ENCODE data around the gene RAD51B. TPM values are rescaled to one million over a fixed set of nuclear protein-coding genes. Genes with fewer than 3 reads are reported as not detected.

The RAD51B gene
- total RNA-seq, 1 donor from 2014 or later: 28.5 TPM

GRCh38 chr14:68359022-68359836 lies 539.6 kb downstream of the RAD51B start:
- Histone ChIP-seq H3K36me3 (no peaks in the 10 kb centered on the region), H3K27me3 (no peaks in the 10 kb centered on the region), H3K4me3 (no peak overlapping the region), H3K27ac (peak overlapping the region; percentile 73), H3K4me1 (peaks cover 25% of the 10 kb centered on the region), H3K9me3 (no peaks in the 10 kb centered on the region)
- intact Hi-C loops (cut with DNase I): no loop called here
- no peak for DNase-seq (ENCODE audit: extremely low spot score in 2 of 2)
- no peak for TF ChIP-seq POLR2A (IDR thresholded peaks at IDR 0.05)
- no peak for TF ChIP-seq CTCF (IDR thresholded peaks at IDR 0.05)
- TF ChIP-seq POLR2AphosphoS5 (IDR thresholded peaks at IDR 0.05; ENCODE audit: insufficient read depth in 1 of 2, low read depth in 1 of 2): no peak

- Histone ChIP-seq H3K4me3 (no peak overlapping the region), H3K27ac (peak overlapping the region; percentile 73), H3K27me3 (no peaks in the 10 kb centered on the region), H3K4me1 (peaks cover 33% of the 10 kb centered on the region), H3K36me3 (no peaks in the 10 kb centered on the region), H3K9me3 (no peaks in the 10 kb centered on the region)
- DNase-seq (ENCODE audit: extremely low spot score in 2 of 2): no peak
- intact Hi-C loops (cut with DNase I): no loop called here
- TF ChIP-seq CTCF (IDR thresholded peaks at IDR 0.05): no peak
- TF ChIP-seq POLR2AphosphoS5 (IDR thresholded peaks at IDR 0.05; ENCODE audit: insufficient read depth in 1 of 2, low read depth in 1 of 2): no peak
- TF ChIP-seq POLR2A (IDR thresholded peaks at IDR 0.05): no peak
Measured at GRCh38 chr14:68359837-68360552, 540.4 kb downstream of the RAD51B start.

GRCh38 chr14:68361231-68361630 lies 541.7 kb downstream of the RAD51B start:
- no peak for TF ChIP-seq POLR2A (IDR thresholded peaks at IDR 0.05)
- TF ChIP-seq CTCF (IDR thresholded peaks at IDR 0.05): no peak
- no peak for TF ChIP-seq POLR2AphosphoS5 (IDR thresholded peaks at IDR 0.05; ENCODE audit: insufficient read depth in 1 of 2, low read depth in 1 of 2)
- peaks cover 42% of the 10 kb centered on the region for H3K4me1 ChIP-seq
- no peak overlapping the region for H3K4me3 ChIP-seq
- no peak for DNase-seq (ENCODE audit: extremely low spot score in 2 of 2)
- intact Hi-C loops (cut with DNase I): no loop called here
- H3K27me3 ChIP-seq: no peaks in the 10 kb centered on the region
- no peaks in the 10 kb centered on the region for H3K9me3 ChIP-seq
- no peaks in the 10 kb centered on the region for H3K36me3 ChIP-seq
- no peak overlapping the region for H3K27ac ChIP-seq

GRCh38 chr14:68362846-68363245 lies 543.3 kb downstream of the RAD51B start:
- no peaks in the 10 kb centered on the region for H3K9me3 ChIP-seq
- no peak overlapping the region for H3K27ac ChIP-seq
- H3K36me3 ChIP-seq: no peaks in the 10 kb centered on the region
- H3K4me1 ChIP-seq: peaks cover 48% of the 10 kb centered on the region
- intact Hi-C loops (cut with DNase I): no loop called here
- no peak overlapping the region for H3K4me3 ChIP-seq
- no peak for TF ChIP-seq CTCF (IDR thresholded peaks at IDR 0.05)
- TF ChIP-seq POLR2AphosphoS5 (IDR thresholded peaks at IDR 0.05; ENCODE audit: insufficient read depth in 1 of 2, low read depth in 1 of 2): no peak
- no peak for TF ChIP-seq POLR2A (IDR thresholded peaks at IDR 0.05)
- H3K27me3 ChIP-seq: no peaks in the 10 kb centered on the region
- no peak for DNase-seq (ENCODE audit: extremely low spot score in 2 of 2)

- intact Hi-C loops (cut with DNase I): no loop called here
- H3K27ac ChIP-seq: peak overlapping the region; percentile 34
- no peak overlapping the region for H3K4me3 ChIP-seq
- no peaks in the 10 kb centered on the region for H3K36me3 ChIP-seq
- H3K27me3 ChIP-seq: no peaks in the 10 kb centered on the region
- TF ChIP-seq CTCF (IDR thresholded peaks at IDR 0.05): no peak
- TF ChIP-seq POLR2A (IDR thresholded peaks at IDR 0.05): no peak
- no peak for TF ChIP-seq POLR2AphosphoS5 (IDR thresholded peaks at IDR 0.05; ENCODE audit: insufficient read depth in 1 of 2, low read depth in 1 of 2)
- H3K4me1 ChIP-seq: peaks cover 46% of the 10 kb centered on the region
- no peak for DNase-seq (ENCODE audit: extremely low spot score in 2 of 2)
- H3K9me3 ChIP-seq: no peaks in the 10 kb centered on the region
Measured at GRCh38 chr14:68363466-68363842, 543.9 kb downstream of the RAD51B start.

All from vagina (tissue), 2 donors.